Lower leg skin (tissue), 4 donors: Measurements from ENCODE around the gene FSD2. TPM values are rescaled to one million over a fixed set of nuclear protein-coding genes. Genes with fewer than 3 reads are reported as not detected.
A peak's percentile ranks its signal among the peaks of the same experiment; 100 is the strongest.

Source experiments
- DNase-seq, 2 donors: peaks; one replicate each; pipeline ENCODE4 v3.0.0-alpha.2; 2019; ENCODE audit warnings: low spot score in 2 of 2
- H3K4me3 ChIP-seq: fragments of 200-600 bp; sonication (generic); 2 replicates; pipeline ENCODE4 v1.5.1; 2017; ENCODE audit warnings: mild to moderate bottlenecking, low read depth; ENCODE audit not compliant: poor library complexity, severe bottlenecking
- CTCF ChIP-seq, 3 donors: fragments of 450-650 bp; IDR thresholded peaks; one replicate each; pipeline ENCODE4 v1.5.1; 2016; ENCODE audit warnings: antibody characterized with exemption in 3 of 3, mild to moderate bottlenecking in 3 of 3, moderate library complexity in 2 of 3
- POLR2A ChIP-seq, 2 donors: fragments of 450-650 bp; IDR thresholded peaks; one replicate each; pipeline ENCODE4 v1.6.1; 2016 to 2017; ENCODE audit warnings: antibody characterized with exemption in 2 of 2, mild to moderate bottlenecking in 1 of 2, moderate library complexity in 1 of 2
- WGBS, 2 donors: methylation state at CpG; one replicate each; pipeline ENCODE4 v1.1.5; 2018; 5-methylcytosine and 5-hydroxymethylcytosine counted together
- intact Hi-C: fragments of 100-400 bp; cut with DNase I; formaldehyde crosslinking; loops from one replicate; pipeline ENCODE4 v1.15.0; 2023; ENCODE audit warnings: low total_unique reads
- total RNA-seq, 4 donors: library from RNA; depleted of rRNA; stranded (reverse); fragments of >200 nt; gene quantifications; one replicate each; pipeline ENCODE4 v1.1.0, GENCODE V29; 2016

FSD2 gene
- total RNA-seq, 4 donors from 2014 or later: 0.19 TPM; not detected in 3

GRCh38 chr15:82764740-82765139 is 41.1 kb downstream of the FSD2 start:
- H3K4me3 ChIP-seq: no peak overlapping the region
- TF ChIP-seq POLR2A (IDR thresholded peaks at IDR 0.05): no peak
- no peak for TF ChIP-seq CTCF (IDR thresholded peaks at IDR 0.05)
- intact Hi-C loops: no loop called here
- 84 to 85% methylated on average over 9 of the region's 9 CpGs for WGBS, 2 donors
- no peak for DNase-seq

- intact Hi-C loops: no loop called here
- no peak for DNase-seq
- 92 to 95% methylated on average over 4 of the region's 4 CpGs for WGBS, 2 donors
- no peak for TF ChIP-seq POLR2A (IDR thresholded peaks at IDR 0.05)
- TF ChIP-seq CTCF (IDR thresholded peaks at IDR 0.05): no peak
- no peak overlapping the region for H3K4me3 ChIP-seq
Measured at GRCh38 chr15:82764117-82764490, 41.8 kb downstream of the FSD2 start.

- WGBS, 2 donors: 90% methylated on average over 7 of the region's 7 CpGs
- DNase-seq: no peak
- no peak overlapping the region for H3K4me3 ChIP-seq
- intact Hi-C loops: no loop called here
- TF ChIP-seq CTCF (IDR thresholded peaks at IDR 0.05): no peak
- no peak for TF ChIP-seq POLR2A (IDR thresholded peaks at IDR 0.05)
Measured at GRCh38 chr15:82763361-82764116, 42.3 kb downstream of the FSD2 start.

- intact Hi-C loops: no loop called here
- 45 to 51% methylated on average over 4 of the region's 4 CpGs for WGBS, 2 donors
- DNase-seq: no peak
- no peak overlapping the region for H3K4me3 ChIP-seq
- no peak for TF ChIP-seq CTCF (IDR thresholded peaks at IDR 0.05)
- TF ChIP-seq POLR2A (IDR thresholded peaks at IDR 0.05): no peak
Measured at GRCh38 chr15:82751308-82751707, 54.6 kb downstream of the FSD2 start.

GRCh38 chr15:82750831-82751180 is 55.1 kb downstream of the FSD2 start:
- peak overlapping the region; percentile 55 for H3K4me3 ChIP-seq
- WGBS, 2 donors: 2 to 3% methylated on average over 8 of the region's 8 CpGs
- no peak for DNase-seq
- TF ChIP-seq POLR2A (IDR thresholded peaks at IDR 0.05): no peak
- no peak for TF ChIP-seq CTCF (IDR thresholded peaks at IDR 0.05)
- intact Hi-C loops: no loop called here
